NCI-H1930 (cell line): ENCODE measurements around the gene GNA12.
"Not testable (repeated sequence)": the region's sequence is repeated elsewhere in the genome, so short reads cannot be mapped to it uniquely, and the experiment has no call there.

Experiments
- DNase-seq, 2 experiments: peaks; one replicate each; lab custom pipeline; 2025; lab: John Stamatoyannopoulos, UW

GNA12 gene

GRCh38 chr7:2751086-2751485 lies 93.0 kb downstream of the GNA12 start:
- no peak for DNase-seq

- no peak for DNase-seq
Observed at GRCh38 chr7:2750004-2750407, 94.1 kb downstream of the GNA12 start.

GRCh38 chr7:2748684-2749083 lies 95.4 kb downstream of the GNA12 start:
- DNase-seq: not testable (repeated sequence)

- DNase-seq: not testable (repeated sequence)
Observed at GRCh38 chr7:2743523-2744185, 100.5 kb downstream of the GNA12 start.

- DNase-seq: no peak
Observed at GRCh38 chr7:2738766-2739549, 105.2 kb downstream of the GNA12 start.

GRCh38 chr7:2737771-2738540 lies 106.2 kb downstream of the GNA12 start:
- no peak for DNase-seq

GRCh38 chr7:2737005-2737743 lies 106.9 kb downstream of the GNA12 start:
- DNase-seq: not testable (repeated sequence)

- no peak for DNase-seq
Observed at GRCh38 chr7:2736411-2736914, 107.6 kb downstream of the GNA12 start.

GRCh38 chr7:2735744-2736143 lies 108.4 kb downstream of the GNA12 start:
- DNase-seq: no peak

GRCh38 chr7:2734751-2735571 lies 109.1 kb downstream of the GNA12 start:
- DNase-seq: no peak

- no peak for DNase-seq
Observed at GRCh38 chr7:2734084-2734686, 109.9 kb downstream of the GNA12 start.

GRCh38 chr7:2732959-2733584 lies 111.0 kb downstream of the GNA12 start:
- DNase-seq: no peak

- no peak for DNase-seq
Observed at GRCh38 chr7:2732388-2732787, 111.7 kb downstream of the GNA12 start.

GRCh38 chr7:2730846-2731770 lies 113.0 kb downstream of the GNA12 start:
- no peak for DNase-seq

GRCh38 chr7:2729893-2730716 lies 114.0 kb downstream of the GNA12 start:
- DNase-seq: no peak

GRCh38 chr7:2729031-2729892 lies 114.8 kb downstream of the GNA12 start:
- no peak for DNase-seq
